ENCODE data around the gene RASSF4.
A peak's percentile ranks its signal among the peaks of the same experiment; 100 is the strongest.

The RASSF4 gene

DNA sequence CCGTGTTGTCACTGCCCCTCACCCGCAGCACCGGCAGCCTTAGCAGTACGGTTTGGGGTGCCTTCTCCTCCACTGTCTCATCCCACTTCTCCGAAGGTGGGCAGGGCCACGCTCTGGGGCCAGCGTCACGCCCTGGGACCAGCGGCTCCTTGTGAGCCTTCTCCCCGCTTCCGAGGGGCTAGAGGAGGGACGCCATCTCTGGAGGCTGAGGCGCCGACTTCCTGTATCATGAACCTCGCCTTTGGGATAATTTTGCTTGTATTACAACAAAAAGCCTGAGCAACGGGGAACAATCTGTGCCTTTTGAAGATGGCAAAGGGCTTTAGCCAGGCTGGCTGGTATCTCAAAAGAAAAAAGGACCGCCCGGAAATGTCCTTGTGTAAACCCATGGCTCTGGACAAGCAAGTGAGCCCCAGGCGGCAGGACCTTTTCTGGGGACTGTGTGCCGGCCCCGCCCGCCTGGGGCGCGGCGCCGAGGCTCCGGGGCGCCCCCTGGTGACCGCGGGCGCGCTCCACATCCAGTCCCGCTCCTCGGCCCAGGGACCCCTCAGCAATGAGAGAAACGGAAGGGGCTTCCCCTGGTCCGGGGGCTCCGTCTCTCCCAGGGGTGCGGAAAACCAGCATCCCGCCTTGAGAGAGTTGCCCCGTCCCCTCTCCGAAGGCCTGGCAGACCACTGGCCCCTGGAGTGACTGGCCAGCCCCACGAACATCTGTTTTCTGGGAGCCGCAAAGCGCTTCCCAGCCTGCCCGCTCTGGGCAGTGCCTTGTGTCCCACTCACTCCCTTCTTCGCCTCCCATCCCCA, 15.2 kb downstream of the RASSF4 start:
- peak overlapping the region; percentile 59 for H3K4me3 ChIP-seq (replicated peaks; ENCODE audit: low read depth, low read length)
- TF ChIP-seq, protein P1, sequence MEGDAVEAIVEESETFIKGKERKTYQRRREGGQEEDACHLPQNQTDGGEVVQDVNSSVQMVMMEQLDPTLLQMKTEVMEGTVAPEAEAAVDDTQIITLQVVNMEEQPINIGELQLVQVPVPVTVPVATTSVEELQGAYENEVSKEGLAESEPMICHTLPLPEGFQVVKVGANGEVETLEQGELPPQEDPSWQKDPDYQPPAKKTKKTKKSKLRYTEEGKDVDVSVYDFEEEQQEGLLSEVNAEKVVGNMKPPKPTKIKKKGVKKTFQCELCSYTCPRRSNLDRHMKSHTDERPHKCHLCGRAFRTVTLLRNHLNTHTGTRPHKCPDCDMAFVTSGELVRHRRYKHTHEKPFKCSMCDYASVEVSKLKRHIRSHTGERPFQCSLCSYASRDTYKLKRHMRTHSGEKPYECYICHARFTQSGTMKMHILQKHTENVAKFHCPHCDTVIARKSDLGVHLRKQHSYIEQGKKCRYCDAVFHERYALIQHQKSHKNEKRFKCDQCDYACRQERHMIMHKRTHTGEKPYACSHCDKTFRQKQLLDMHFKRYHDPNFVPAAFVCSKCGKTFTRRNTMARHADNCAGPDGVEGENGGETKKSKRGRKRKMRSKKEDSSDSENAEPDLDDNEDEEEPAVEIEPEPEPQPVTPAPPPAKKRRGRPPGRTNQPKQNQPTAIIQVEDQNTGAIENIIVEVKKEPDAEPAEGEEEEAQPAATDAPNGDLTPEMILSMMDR (IDR thresholded peaks at IDR 0.05; ENCODE audit: insufficient read depth, low read length, poor library complexity, severe bottlenecking), result peak; percentile 57
- H3K36me3 ChIP-seq (ENCODE audit: control insufficient read depth, insufficient read depth, low read length), result peaks cover 10% of the 10 kb centered on the region
- no peaks in the 10 kb centered on the region for H3K27me3 ChIP-seq (replicated peaks; ENCODE audit: control insufficient read depth, insufficient read depth, low read length)
- peak; percentile 76 for DNase-seq (ENCODE audit: extremely low read depth, insufficient read length)

DNA sequence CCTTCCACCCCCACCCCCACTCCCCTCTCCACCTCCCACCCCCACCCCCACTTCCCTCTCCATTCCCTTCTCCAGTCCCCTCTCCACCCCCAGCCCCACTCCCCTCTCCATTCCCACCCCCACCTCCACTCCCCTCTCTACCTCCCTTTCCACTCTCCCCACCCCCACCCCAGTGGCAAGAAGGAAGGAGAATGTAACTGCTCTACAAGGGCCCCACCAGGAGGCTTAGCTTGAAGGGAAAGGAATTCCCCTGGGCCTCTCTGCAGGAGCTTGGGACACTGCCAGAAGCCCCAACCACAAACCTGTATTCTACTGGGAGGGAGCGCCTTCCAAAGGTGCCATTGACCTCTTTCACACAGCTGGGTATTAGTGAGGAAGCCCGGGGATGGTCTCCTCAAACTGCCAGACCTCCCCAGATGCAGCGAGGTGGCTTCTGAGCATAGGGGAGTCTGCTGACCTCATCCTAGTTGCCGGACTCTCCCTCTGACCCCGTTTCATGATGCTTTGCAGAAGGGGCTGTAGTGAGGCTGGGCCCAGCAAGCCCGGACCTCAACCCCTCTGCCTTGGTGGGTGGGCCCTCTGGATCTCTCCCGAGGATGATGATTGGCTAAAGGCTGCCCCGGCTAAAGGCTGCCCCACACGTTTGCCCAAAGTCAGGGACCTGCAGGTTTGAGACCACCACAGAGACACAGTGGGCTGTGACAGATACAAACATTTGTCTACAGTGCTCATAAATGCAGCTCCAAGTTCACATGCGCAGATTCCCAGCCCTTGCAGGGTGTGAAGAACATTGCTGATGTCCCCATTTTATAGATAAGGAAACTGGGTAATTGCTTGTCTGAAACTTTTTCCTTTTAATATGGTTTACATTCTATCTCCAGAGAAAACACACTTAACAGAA, 16.1 kb downstream of the RASSF4 start:
- no peak for DNase-seq (ENCODE audit: extremely low read depth, insufficient read length)
- Histone ChIP-seq H3K4me3 (replicated peaks; ENCODE audit: low read depth, low read length) (no peak overlapping the region), H3K36me3 (ENCODE audit: control insufficient read depth, insufficient read depth, low read length) (peaks cover 6% of the 10 kb centered on the region)

DNA sequence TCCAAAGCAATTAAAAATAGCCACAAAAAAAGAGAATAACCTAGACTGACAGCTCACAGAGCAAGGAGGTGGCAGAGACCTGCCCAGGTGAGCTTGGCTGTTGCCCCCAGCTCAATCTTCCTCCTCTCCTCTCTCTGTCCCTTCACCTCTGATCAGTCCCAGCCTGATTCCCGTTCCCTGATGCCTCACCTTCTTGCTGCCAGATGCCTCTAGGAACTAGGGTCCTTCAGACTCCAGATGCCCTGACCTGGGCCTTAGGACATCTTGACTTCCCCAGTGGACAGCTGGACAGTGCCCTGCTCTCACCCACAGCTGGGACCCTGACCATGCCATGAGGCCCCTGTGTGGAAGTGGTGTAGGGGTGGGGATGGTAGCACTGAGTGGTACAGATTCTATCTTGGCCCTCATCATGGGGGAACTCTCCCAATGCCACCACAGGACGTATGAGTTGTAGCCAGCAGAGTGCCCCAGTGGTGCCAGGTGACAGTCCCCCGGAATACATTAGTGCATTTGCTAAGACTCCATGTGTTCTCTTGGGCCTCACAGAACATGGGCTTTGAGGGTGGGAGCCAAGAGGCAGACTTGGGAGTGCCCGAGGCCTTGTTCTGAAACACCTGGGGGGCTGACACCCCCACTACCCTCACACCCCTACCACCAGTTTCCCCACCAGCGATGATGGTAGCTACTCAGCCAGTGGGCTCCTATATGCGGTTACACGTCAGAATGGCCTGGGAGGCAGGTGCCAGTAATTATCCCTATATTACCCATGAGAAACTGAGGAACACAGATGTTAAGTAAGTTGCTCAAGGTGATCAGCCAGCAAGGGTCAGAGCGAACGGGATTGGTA, 17.0 kb downstream of the RASSF4 start:
- peaks cover 4% of the 10 kb centered on the region for H3K36me3 ChIP-seq (ENCODE audit: control insufficient read depth, insufficient read depth, low read length)
- no peak for DNase-seq (ENCODE audit: extremely low read depth, insufficient read length)
- TF ChIP-seq, protein P1 (IDR thresholded peaks at IDR 0.05; ENCODE audit: insufficient read depth, low read length, poor library complexity, severe bottlenecking), result no peak
- no peak overlapping the region for H3K4me3 ChIP-seq (replicated peaks; ENCODE audit: low read depth, low read length)
- H3K27me3 ChIP-seq (replicated peaks; ENCODE audit: control insufficient read depth, insufficient read depth, low read length), result no peaks in the 10 kb centered on the region

More for the DNA sequence above, 16.1 kb downstream of the RASSF4 start:
- H3K27me3 ChIP-seq (replicated peaks; ENCODE audit: control insufficient read depth, insufficient read depth, low read length), result no peaks in the 10 kb centered on the region
- TF ChIP-seq, protein P1 (IDR thresholded peaks at IDR 0.05; ENCODE audit: insufficient read depth, low read length, poor library complexity, severe bottlenecking), result no peak

DNA sequence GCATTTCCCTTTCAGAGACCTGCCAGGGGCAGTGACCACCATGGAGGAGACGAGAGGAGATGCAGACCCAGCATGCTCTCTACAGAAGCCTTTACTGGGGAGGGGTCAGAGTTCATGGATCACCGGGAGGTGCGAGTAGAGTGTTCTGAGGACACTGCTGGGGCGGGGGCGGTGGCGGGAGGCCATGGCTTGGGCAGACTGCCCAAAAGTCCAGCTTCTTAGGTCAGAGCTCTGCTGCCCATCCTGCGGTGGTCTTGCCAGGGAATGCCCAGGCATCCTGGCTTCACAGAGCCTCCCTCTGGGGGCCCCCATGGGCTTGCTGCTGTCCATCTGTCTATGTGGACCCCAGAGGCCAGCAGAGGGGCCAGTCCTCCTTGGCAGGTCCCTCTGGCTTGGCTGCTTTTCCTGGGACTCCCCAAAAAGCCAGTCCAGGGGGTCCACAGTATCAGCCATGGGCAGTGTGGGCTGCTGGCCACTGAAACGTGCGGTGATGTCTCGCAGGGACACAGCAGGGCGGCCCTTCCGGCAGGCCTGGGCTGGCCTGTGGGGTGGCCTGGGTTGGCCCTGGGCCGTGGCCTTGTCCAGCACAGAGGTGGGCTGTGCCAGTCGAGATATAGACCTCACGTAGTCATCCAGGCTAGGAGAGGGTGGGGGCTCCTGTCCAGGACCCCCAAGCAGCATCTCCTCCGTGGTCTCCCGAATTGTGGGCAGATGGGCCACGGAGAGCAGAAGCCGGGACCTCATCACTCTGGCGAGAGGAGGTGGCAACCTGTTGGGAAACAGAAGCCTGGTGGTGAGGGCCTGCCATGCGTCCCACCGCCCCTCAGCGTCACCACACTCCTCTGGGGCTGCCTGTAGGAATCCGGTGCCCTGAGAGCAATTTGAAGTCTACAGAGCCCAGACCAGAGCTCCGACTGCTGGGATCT, 17.9 kb downstream of the RASSF4 start:
- H3K36me3 ChIP-seq (ENCODE audit: control insufficient read depth, insufficient read depth, low read length), result peaks cover 6% of the 10 kb centered on the region
- TF ChIP-seq, protein P1 (IDR thresholded peaks at IDR 0.05; ENCODE audit: insufficient read depth, low read length, poor library complexity, severe bottlenecking), result no peak
- DNase-seq (ENCODE audit: extremely low read depth, insufficient read length), result no peak
- no peak overlapping the region; the same call in 1 of the 2 replicates for H3K4me3 ChIP-seq (replicated peaks; ENCODE audit: low read depth, low read length)
- no peaks in the 10 kb centered on the region for H3K27me3 ChIP-seq (replicated peaks; ENCODE audit: control insufficient read depth, insufficient read depth, low read length)
